ENCODE data around the gene ANKS6. TPM values are rescaled to one million over a fixed set of nuclear protein-coding genes. Genes with fewer than 3 reads are reported as not detected.

The ANKS6 gene
- total RNA-seq, 1 experiment from 2014 or later, result 21.8 TPM

DNA sequence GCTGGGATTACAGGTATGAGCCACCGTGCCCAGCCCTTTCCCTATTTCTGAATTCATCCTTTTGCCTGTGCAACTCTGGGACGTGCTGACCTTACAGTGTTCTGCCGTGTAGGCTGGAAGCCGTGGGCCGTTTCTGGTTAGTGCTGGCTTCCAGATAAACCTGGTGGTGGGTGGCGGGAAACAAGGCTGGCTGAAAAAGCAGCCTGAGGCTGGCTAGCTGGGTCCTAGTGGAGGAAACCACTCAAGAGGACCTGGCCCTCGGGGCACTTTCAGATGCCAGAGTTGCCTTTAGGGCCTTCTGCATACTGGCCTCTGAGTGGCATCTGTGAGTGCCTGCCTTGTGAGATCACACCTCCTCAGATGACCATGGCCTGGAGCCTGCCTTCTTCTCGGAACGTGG is 38.0 kb upstream of the ANKS6 start:
- H3K4me1 Mint-ChIP-seq (ENCODE audit: insufficient read depth, unreplicated experiment), result no peaks in the 10 kb centered on the region
- BruUV-seq (replicated peaks), result no TSS peak
- H3K9me3 Mint-ChIP-seq (ENCODE audit: unreplicated experiment), result no peaks in the 10 kb centered on the region
- TF ChIP-seq, protein P1, sequence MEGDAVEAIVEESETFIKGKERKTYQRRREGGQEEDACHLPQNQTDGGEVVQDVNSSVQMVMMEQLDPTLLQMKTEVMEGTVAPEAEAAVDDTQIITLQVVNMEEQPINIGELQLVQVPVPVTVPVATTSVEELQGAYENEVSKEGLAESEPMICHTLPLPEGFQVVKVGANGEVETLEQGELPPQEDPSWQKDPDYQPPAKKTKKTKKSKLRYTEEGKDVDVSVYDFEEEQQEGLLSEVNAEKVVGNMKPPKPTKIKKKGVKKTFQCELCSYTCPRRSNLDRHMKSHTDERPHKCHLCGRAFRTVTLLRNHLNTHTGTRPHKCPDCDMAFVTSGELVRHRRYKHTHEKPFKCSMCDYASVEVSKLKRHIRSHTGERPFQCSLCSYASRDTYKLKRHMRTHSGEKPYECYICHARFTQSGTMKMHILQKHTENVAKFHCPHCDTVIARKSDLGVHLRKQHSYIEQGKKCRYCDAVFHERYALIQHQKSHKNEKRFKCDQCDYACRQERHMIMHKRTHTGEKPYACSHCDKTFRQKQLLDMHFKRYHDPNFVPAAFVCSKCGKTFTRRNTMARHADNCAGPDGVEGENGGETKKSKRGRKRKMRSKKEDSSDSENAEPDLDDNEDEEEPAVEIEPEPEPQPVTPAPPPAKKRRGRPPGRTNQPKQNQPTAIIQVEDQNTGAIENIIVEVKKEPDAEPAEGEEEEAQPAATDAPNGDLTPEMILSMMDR (IDR thresholded peaks at IDR 0.05; ENCODE audit: unreplicated experiment), result no peak
- ChIA-PET CTCF (interaction anchor here (1.0 kb wide), 1 partner anchor 164 kb away, joined by 3 read pairs; no protein-coding TSS in a partner anchor), POLR2A (no interaction called here)
- H3K4me3 Mint-ChIP-seq (ENCODE audit: unreplicated experiment), result no peak overlapping the region
- intact Hi-C loops (cut with micrococcal nuclease), result no loop called here
- no peak for DNase-seq (ENCODE audit: unreplicated experiment)
- H3K27ac Mint-ChIP-seq (ENCODE audit: low read depth, unreplicated experiment), result no peak overlapping the region
- H3K36me3 Mint-ChIP-seq (ENCODE audit: insufficient read depth, unreplicated experiment), result no peaks in the 10 kb centered on the region
- H3K27me3 Mint-ChIP-seq (ENCODE audit: insufficient read depth, unreplicated experiment), result peaks cover 59% of the 10 kb centered on the region

DNA sequence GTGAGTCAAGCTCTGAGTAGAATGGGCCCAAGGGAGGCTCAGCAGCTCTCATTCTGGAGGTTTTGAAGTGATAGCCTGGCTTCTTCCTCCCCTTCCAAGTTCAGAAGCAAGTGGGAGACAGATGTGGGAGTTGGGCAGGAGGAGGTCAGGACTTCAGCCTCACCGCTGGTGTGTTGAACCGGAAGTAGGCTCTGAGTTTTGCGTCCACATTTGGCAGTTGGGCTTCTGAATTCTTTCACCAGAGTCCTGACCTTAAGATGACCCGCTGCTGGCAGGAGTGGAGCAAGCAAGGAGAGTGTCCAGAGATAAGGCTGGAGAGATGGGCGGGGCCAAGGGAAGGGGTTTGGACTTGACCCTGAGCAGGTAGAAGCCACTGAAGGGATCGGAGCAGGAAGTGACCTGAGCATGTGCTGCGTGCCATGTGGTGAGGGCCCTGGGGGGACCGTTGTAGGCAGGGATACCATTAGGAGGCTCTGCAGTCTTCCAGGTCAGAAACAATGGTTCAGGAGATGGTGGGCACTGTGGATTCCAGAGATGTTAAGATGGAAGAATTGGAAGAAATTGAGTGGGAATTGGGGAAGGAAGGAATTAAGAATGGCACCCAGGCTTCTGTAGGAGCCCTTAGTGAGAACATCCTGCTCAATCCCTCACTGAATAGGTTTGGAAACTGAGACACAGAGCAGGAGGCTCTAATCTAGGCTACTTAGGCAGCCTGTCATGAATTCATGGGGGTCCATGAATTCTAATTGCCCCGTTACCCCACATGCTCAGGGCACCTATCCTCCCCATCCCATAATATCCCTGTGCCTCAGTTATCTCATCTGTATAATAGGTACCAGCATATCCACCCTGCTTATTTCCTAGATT is 37.0 kb upstream of the ANKS6 start:
- ChIA-PET POLR2A (interaction anchor here (0.6 kb wide), 1 partner anchor 167 kb away, joined by 4 read pairs; no protein-coding TSS in a partner anchor), CTCF (interaction anchor here (1.0 to 1.6 kb wide), 2 partner anchors 16 to 165 kb away, joined by 3 read pairs; no protein-coding TSS in a partner anchor)
- no peaks in the 10 kb centered on the region for H3K36me3 Mint-ChIP-seq (ENCODE audit: insufficient read depth, unreplicated experiment)
- TF ChIP-seq, protein P1 (IDR thresholded peaks at IDR 0.05; ENCODE audit: unreplicated experiment), result no peak
- H3K4me3 Mint-ChIP-seq (ENCODE audit: unreplicated experiment), result no peak overlapping the region
- intact Hi-C loops (cut with micrococcal nuclease), result no loop called here
- no peaks in the 10 kb centered on the region for H3K9me3 Mint-ChIP-seq (ENCODE audit: unreplicated experiment)
- BruUV-seq (replicated peaks), result no TSS peak
- H3K27me3 Mint-ChIP-seq (ENCODE audit: insufficient read depth, unreplicated experiment), result peaks cover 58% of the 10 kb centered on the region
- no peaks in the 10 kb centered on the region for H3K4me1 Mint-ChIP-seq (ENCODE audit: insufficient read depth, unreplicated experiment)
- DNase-seq (ENCODE audit: unreplicated experiment), result no peak
- H3K27ac Mint-ChIP-seq (ENCODE audit: low read depth, unreplicated experiment), result no peak overlapping the region

DNA sequence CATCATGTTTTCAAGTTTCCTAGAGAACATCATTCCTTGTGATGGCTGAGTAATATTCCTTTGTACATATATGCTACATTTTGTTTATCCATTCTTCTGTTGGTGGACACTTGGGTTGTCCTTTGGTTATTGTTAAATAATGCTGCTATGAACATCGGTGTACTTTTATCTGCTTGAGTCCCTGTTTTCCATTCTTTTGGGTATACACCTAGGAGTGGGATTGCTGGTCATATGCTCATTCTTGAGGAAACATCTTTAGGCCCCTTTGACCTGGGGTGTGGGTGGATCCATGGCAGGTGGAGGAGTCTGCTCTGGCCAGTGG is 36.4 kb upstream of the ANKS6 start:
- CTCF ChIA-PET, result interaction anchor here (1.6 kb wide), 1 partner anchor 17 kb away, joined by 3 read pairs; no protein-coding TSS in a partner anchor

DNA sequence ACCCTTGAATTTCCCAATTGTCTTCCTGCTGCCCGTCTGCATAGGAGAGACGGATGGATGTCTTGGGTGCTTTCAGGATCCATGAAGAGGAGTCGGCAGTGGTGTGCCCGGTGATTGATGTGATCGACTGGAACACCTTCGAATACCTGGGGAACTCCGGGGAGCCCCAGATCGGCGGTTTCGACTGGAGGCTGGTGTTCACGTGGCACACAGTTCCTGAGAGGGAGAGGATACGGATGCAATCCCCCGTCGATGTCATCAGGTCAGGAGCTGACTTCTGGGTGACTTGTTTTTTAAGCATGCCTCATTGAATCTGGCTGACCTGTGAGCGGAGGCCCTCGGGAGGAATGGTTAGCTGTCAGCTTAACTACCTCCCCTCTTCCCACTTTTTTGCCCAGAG is 35.3 kb upstream of the ANKS6 start:
- no peaks in the 10 kb centered on the region for H3K4me1 Mint-ChIP-seq (ENCODE audit: insufficient read depth, unreplicated experiment)
- no peaks in the 10 kb centered on the region for H3K9me3 Mint-ChIP-seq (ENCODE audit: unreplicated experiment)
- ChIA-PET CTCF (interaction anchor here (1.2 to 1.6 kb wide), 2 partner anchors 16 to 18 kb away, joined by 3 read pairs; no protein-coding TSS in a partner anchor), POLR2A (no interaction called here)
- no TSS peak for BruUV-seq (replicated peaks)
- no peak for DNase-seq (ENCODE audit: unreplicated experiment)
- H3K27ac Mint-ChIP-seq (ENCODE audit: low read depth, unreplicated experiment), result no peak overlapping the region
- no peak overlapping the region for H3K4me3 Mint-ChIP-seq (ENCODE audit: unreplicated experiment)
- TF ChIP-seq, protein P1 (IDR thresholded peaks at IDR 0.05; ENCODE audit: unreplicated experiment), result no peak
- no peaks in the 10 kb centered on the region for H3K36me3 Mint-ChIP-seq (ENCODE audit: insufficient read depth, unreplicated experiment)
- intact Hi-C loops (cut with micrococcal nuclease), result no loop called here
- peaks cover 51% of the 10 kb centered on the region for H3K27me3 Mint-ChIP-seq (ENCODE audit: insufficient read depth, unreplicated experiment)

More for the DNA sequence above, 36.4 kb upstream of the ANKS6 start:
- H3K27ac Mint-ChIP-seq (ENCODE audit: low read depth, unreplicated experiment), result no peak overlapping the region
- H3K9me3 Mint-ChIP-seq (ENCODE audit: unreplicated experiment), result no peaks in the 10 kb centered on the region
- POLR2A ChIA-PET, result interaction anchor here (0.6 kb wide), 1 partner anchor 168 kb away, joined by 4 read pairs; no protein-coding TSS in a partner anchor
- H3K36me3 Mint-ChIP-seq (ENCODE audit: insufficient read depth, unreplicated experiment), result no peaks in the 10 kb centered on the region
- no peak for DNase-seq (ENCODE audit: unreplicated experiment)
- TF ChIP-seq, protein P1 (IDR thresholded peaks at IDR 0.05; ENCODE audit: unreplicated experiment), result no peak
- H3K4me3 Mint-ChIP-seq (ENCODE audit: unreplicated experiment), result no peak overlapping the region
- H3K4me1 Mint-ChIP-seq (ENCODE audit: insufficient read depth, unreplicated experiment), result no peaks in the 10 kb centered on the region
- no TSS peak for BruUV-seq (replicated peaks)
- peaks cover 54% of the 10 kb centered on the region for H3K27me3 Mint-ChIP-seq (ENCODE audit: insufficient read depth, unreplicated experiment)
- intact Hi-C loops (cut with micrococcal nuclease), result no loop called here
